ENCODE data around the gene TMED10.

The TMED10 gene

GRCh38 chr14:75125617-75126016 is 50.8 kb downstream of the TMED10 start:
- Histone ChIP-seq H3K4me3 (ENCODE audit: low read depth, low read length) (no peak overlapping the region), H3K79me2 (ENCODE audit: control insufficient read depth, insufficient read depth, low read length, poor library complexity) (peaks cover 7% of the 10 kb centered on the region), H4K91ac (ENCODE audit: low read depth, low read length) (no peak overlapping the region), H3K27ac (ENCODE audit: low read depth, low read length) (no peak overlapping the region), H3K9me3 (ENCODE audit: insufficient read depth, low read depth, low read length) (no peaks in the 10 kb centered on the region), H2AK5ac (ENCODE audit: low read length) (no peak overlapping the region), H3K14ac (ENCODE audit: low read length) (no peak overlapping the region), H3K36me3 (ENCODE audit: control insufficient read depth in 1 of 2, insufficient read depth in 2 of 2, low read length in 2 of 2) (peaks cover 3 to 6% of the 10 kb centered on the region in 2 experiments), H3K4me1 (ENCODE audit: control insufficient read depth in 1 of 2, insufficient read depth in 2 of 2, low read length in 2 of 2) (peaks cover 0 to 4% of the 10 kb centered on the region in 2 experiments), H3K4ac (ENCODE audit: low read depth, low read length) (no peak overlapping the region), H2BK5ac (ENCODE audit: low read depth, low read length, poor library complexity) (no peak overlapping the region), H3K27me3 (ENCODE audit: insufficient read depth, low read length) (no peaks in the 10 kb centered on the region), H3K18ac (ENCODE audit: low read length) (no peak overlapping the region), H2BK12ac (ENCODE audit: low read length) (no peak overlapping the region), H4K12ac (ENCODE audit: low read depth, low read length) (no peak overlapping the region), H3K79me1 (ENCODE audit: low read length) (peaks cover 9% of the 10 kb centered on the region), H2BK120ac (ENCODE audit: insufficient read depth, low read length, poor library complexity) (no peak overlapping the region), H2AFZ (ENCODE audit: insufficient read depth, low read length, poor library complexity) (no peak overlapping the region), H4K8ac (ENCODE audit: low read depth, low read length) (no peak overlapping the region), H3K23ac (ENCODE audit: low read length) (no peak overlapping the region), H3K4me2 (ENCODE audit: low read length) (peak overlapping the region; percentile 72), H3K9ac (ENCODE audit: low read length) (no peak overlapping the region)
- peak; percentile 17 to 21 for DNase-seq
- whole genome bisulfite sequencing (ENCODE audit: extremely low coverage, insufficient coverage, insufficient read length), result no CpG with 5 or more reads among the region's 5 CpGs

- Histone ChIP-seq H3K4me3 (ENCODE audit: low read depth, low read length) (no peak overlapping the region), H4K12ac (ENCODE audit: low read depth, low read length) (no peak overlapping the region), H4K91ac (ENCODE audit: low read depth, low read length) (no peak overlapping the region), H3K27ac (ENCODE audit: low read depth, low read length) (no peak overlapping the region), H2BK5ac (ENCODE audit: low read depth, low read length, poor library complexity) (no peak overlapping the region), H3K9ac (ENCODE audit: low read length) (no peak overlapping the region), H2BK12ac (ENCODE audit: low read length) (no peak overlapping the region), H4K8ac (ENCODE audit: low read depth, low read length) (no peak overlapping the region), H3K18ac (ENCODE audit: low read length) (no peak overlapping the region), H3K4me2 (ENCODE audit: low read length) (no peak overlapping the region), H3K4me1 (ENCODE audit: control insufficient read depth in 1 of 2, insufficient read depth in 2 of 2, low read length in 2 of 2) (peaks cover 0 to 4% of the 10 kb centered on the region in 2 experiments), H3K9me3 (ENCODE audit: insufficient read depth, low read depth, low read length) (no peaks in the 10 kb centered on the region), H3K79me2 (ENCODE audit: control insufficient read depth, insufficient read depth, low read length, poor library complexity) (peaks cover 7% of the 10 kb centered on the region), H3K36me3 (ENCODE audit: control insufficient read depth in 1 of 2, insufficient read depth in 2 of 2, low read length in 2 of 2) (peaks cover 4 to 7% of the 10 kb centered on the region in 2 experiments), H3K14ac (ENCODE audit: low read length) (no peak overlapping the region), H2AK5ac (ENCODE audit: low read length) (no peak overlapping the region), H2AFZ (ENCODE audit: insufficient read depth, low read length, poor library complexity) (no peak overlapping the region), H3K4ac (ENCODE audit: low read depth, low read length) (no peak overlapping the region), H3K23ac (ENCODE audit: low read length) (no peak overlapping the region), H3K27me3 (ENCODE audit: insufficient read depth, low read length) (no peaks in the 10 kb centered on the region), H2BK120ac (ENCODE audit: insufficient read depth, low read length, poor library complexity) (no peak overlapping the region), H3K79me1 (ENCODE audit: low read length) (peaks cover 9% of the 10 kb centered on the region)
- DNase-seq, result peak; percentile 37 to 57
- no CpG with 5 or more reads among the region's 7 CpGs for WGBS (ENCODE audit: extremely low coverage, insufficient coverage, insufficient read length)
Observed at GRCh38 chr14:75123991-75124390, 52.4 kb downstream of the TMED10 start.

- no CpG with 5 or more reads among the region's 7 CpGs for WGBS (ENCODE audit: extremely low coverage, insufficient coverage, insufficient read length)
- Histone ChIP-seq H3K23ac (ENCODE audit: low read length) (no peak overlapping the region), H4K91ac (ENCODE audit: low read depth, low read length) (no peak overlapping the region), H3K27ac (ENCODE audit: low read depth, low read length) (no peak overlapping the region), H3K79me2 (ENCODE audit: control insufficient read depth, insufficient read depth, low read length, poor library complexity) (peaks cover 2% of the 10 kb centered on the region), H3K9ac (ENCODE audit: low read length) (no peak overlapping the region), H4K8ac (ENCODE audit: low read depth, low read length) (no peak overlapping the region), H3K14ac (ENCODE audit: low read length) (no peak overlapping the region), H3K36me3 (ENCODE audit: control insufficient read depth in 1 of 2, insufficient read depth in 2 of 2, low read length in 2 of 2) (peaks cover 7 to 9% of the 10 kb centered on the region in 2 experiments), H2AFZ (ENCODE audit: insufficient read depth, low read length, poor library complexity) (no peak overlapping the region), H3K4ac (ENCODE audit: low read depth, low read length) (no peak overlapping the region), H3K4me1 (ENCODE audit: control insufficient read depth in 1 of 2, insufficient read depth in 2 of 2, low read length in 2 of 2) (peaks cover 0 to 1% of the 10 kb centered on the region in 2 experiments), H3K27me3 (ENCODE audit: insufficient read depth, low read length) (no peaks in the 10 kb centered on the region), H3K9me3 (ENCODE audit: insufficient read depth, low read depth, low read length) (no peaks in the 10 kb centered on the region), H3K4me3 (ENCODE audit: low read depth, low read length) (no peak overlapping the region), H2BK12ac (ENCODE audit: low read length) (no peak overlapping the region), H4K12ac (ENCODE audit: low read depth, low read length) (no peak overlapping the region), H2BK5ac (ENCODE audit: low read depth, low read length, poor library complexity) (no peak overlapping the region), H3K18ac (ENCODE audit: low read length) (no peak overlapping the region), H2AK5ac (ENCODE audit: low read length) (no peak overlapping the region), H3K79me1 (ENCODE audit: low read length) (peaks cover 2% of the 10 kb centered on the region), H3K4me2 (ENCODE audit: low read length) (no peak overlapping the region), H2BK120ac (ENCODE audit: insufficient read depth, low read length, poor library complexity) (no peak overlapping the region)
- no peak for DNase-seq
Observed at GRCh38 chr14:75121552-75121951, 54.9 kb downstream of the TMED10 start.

- Histone ChIP-seq H3K23ac (ENCODE audit: low read length) (no peak overlapping the region), H3K79me2 (ENCODE audit: control insufficient read depth, insufficient read depth, low read length, poor library complexity) (no peaks in the 10 kb centered on the region), H3K9me3 (ENCODE audit: insufficient read depth, low read depth, low read length) (no peaks in the 10 kb centered on the region), H4K12ac (ENCODE audit: low read depth, low read length) (no peak overlapping the region), H4K91ac (ENCODE audit: low read depth, low read length) (no peak overlapping the region), H3K18ac (ENCODE audit: low read length) (no peak overlapping the region), H4K8ac (ENCODE audit: low read depth, low read length) (no peak overlapping the region), H3K36me3 (ENCODE audit: control insufficient read depth in 1 of 2, insufficient read depth in 2 of 2, low read length in 2 of 2) (peaks cover 11 to 12% of the 10 kb centered on the region in 2 experiments), H3K4me3 (ENCODE audit: low read depth, low read length) (no peak overlapping the region), H2BK5ac (ENCODE audit: low read depth, low read length, poor library complexity) (no peak overlapping the region), H3K9ac (ENCODE audit: low read length) (no peak overlapping the region), H3K27ac (ENCODE audit: low read depth, low read length) (no peak overlapping the region), H3K14ac (ENCODE audit: low read length) (no peak overlapping the region), H2AFZ (ENCODE audit: insufficient read depth, low read length, poor library complexity) (no peak overlapping the region), H3K4me2 (ENCODE audit: low read length) (no peak overlapping the region), H2BK120ac (ENCODE audit: insufficient read depth, low read length, poor library complexity) (no peak overlapping the region), H3K4ac (ENCODE audit: low read depth, low read length) (no peak overlapping the region), H2BK12ac (ENCODE audit: low read length) (no peak overlapping the region), H3K4me1 (ENCODE audit: control insufficient read depth in 1 of 2, insufficient read depth in 2 of 2, low read length in 2 of 2) (no peaks in the 10 kb centered on the region), H2AK5ac (ENCODE audit: low read length) (no peak overlapping the region), H3K79me1 (ENCODE audit: low read length) (no peaks in the 10 kb centered on the region), H3K27me3 (ENCODE audit: insufficient read depth, low read length) (no peaks in the 10 kb centered on the region)
- DNase-seq, result no peak
- WGBS (ENCODE audit: extremely low coverage, insufficient coverage, insufficient read length), result no CpG with 5 or more reads among the region's 3 CpGs
Observed at GRCh38 chr14:75120541-75121291, 55.7 kb downstream of the TMED10 start.

Measured in trophoblast cell (in vitro differentiated cells and primary cell).